Smooth muscle cell (in vitro differentiated cells): ENCODE data around the gene TYK2. TPM values are rescaled to one million over a fixed set of nuclear protein-coding genes. Genes with fewer than 3 reads are reported as not detected.

Experiments used
- DNase-seq: peaks from one replicate; lab custom pipeline; 2025; ENCODE audit not compliant: unreplicated experiment; lab: John Stamatoyannopoulos, UW
- H2AFZ ChIP-seq: fragments of 200-600 bp; sonication (generic); 2 replicates; pipeline ENCODE4 v1.6.0; 2016; ENCODE audit warnings: antibody characterized with exemption, low read depth, mild to moderate bottlenecking
- H3F3A ChIP-seq: fragments of 200-600 bp; sonication (generic); 2 replicates; pipeline ENCODE4 v1.6.0; 2017; ENCODE audit warnings: antibody characterized with exemption, low read depth
- H3K27ac ChIP-seq: fragments of 200-600 bp; sonication (generic); 2 replicates; pipeline ENCODE4 v1.5.1; 2016; ENCODE audit warnings: low read depth, mild to moderate bottlenecking
- H3K27me3 ChIP-seq: fragments of 200-600 bp; sonication (generic); 2 replicates; pipeline ENCODE4 v1.6.1; 2016; ENCODE audit warnings: low read depth, mild to moderate bottlenecking
- H3K36me3 ChIP-seq: fragments of 200-600 bp; sonication (generic); 2 replicates; pipeline ENCODE4 v1.5.1; 2016; ENCODE audit warnings: low read depth
- H3K4me1 ChIP-seq: fragments of 200-600 bp; sonication (generic); 2 replicates; pipeline ENCODE4 v1.5.1; 2016; ENCODE audit warnings: low read depth
- H3K4me2 ChIP-seq: fragments of 200-600 bp; sonication (generic); 2 replicates; pipeline ENCODE4 v1.6.0; 2016; ENCODE audit warnings: mild to moderate bottlenecking
- H3K4me3 ChIP-seq: fragments of 200-600 bp; sonication (generic); 2 replicates; pipeline ENCODE4 v1.5.1; 2016; ENCODE audit warnings: mild to moderate bottlenecking
- H3K79me2 ChIP-seq: fragments of 200-600 bp; sonication (generic); 2 replicates; pipeline ENCODE4 v1.6.0; 2016; ENCODE audit warnings: low read depth, mild to moderate bottlenecking
- H3K9ac ChIP-seq: fragments of 200-600 bp; sonication (generic); 2 replicates; pipeline ENCODE4 v1.6.0; 2016; ENCODE audit warnings: low read depth
- H3K9me3 ChIP-seq: fragments of 200-600 bp; sonication (generic); replicated peaks from 2 replicates; pipeline ENCODE4 v1.5.1; 2016; ENCODE audit warnings: low read depth
- H4K20me1 ChIP-seq: fragments of 200-600 bp; sonication (generic); 2 replicates; pipeline ENCODE4 v1.6.0; 2016; ENCODE audit warnings: low read depth
- CTCF ChIP-seq: fragments of 200-600 bp; sonication (generic); IDR thresholded peaks from 2 replicates; pipeline ENCODE4 v1.5.1; 2017; ENCODE audit warnings: borderline replicate concordance, mild to moderate bottlenecking, antibody characterized with exemption; ENCODE audit not compliant: insufficient read depth, poor library complexity, severe bottlenecking
- WGBS: methylation state at CpG from one replicate; pipeline ENCODE4 v1.1.7; 2016; ENCODE audit warnings: low lambda C conversion rate; 5-methylcytosine and 5-hydroxymethylcytosine counted together
- polyA plus RNA-seq: library from polyadenylated mRNA; unstranded; fragments of >200 nt; fragmentation: Nextera tagmentation; extraction: Ambion mirVana; gene quantifications from 2 replicates; pipeline ENCODE4 v1.2.1, GENCODE V29; 2016
- total RNA-seq: library from RNA; depleted of rRNA; stranded (reverse); fragments of >200 nt; gene quantifications from 2 replicates; pipeline ENCODE4 v1.2.3, GENCODE V29; 2014

TYK2 gene
- total and polyA plus RNA-seq, 2 experiments from 2014 or later: 53.1 to 98.4 TPM

- no peak overlapping the region for H3K27ac ChIP-seq
- WGBS: 95% methylated on average over 18 of the region's 23 CpGs
- no peaks in the 10 kb centered on the region for H3F3A ChIP-seq
- H4K20me1 ChIP-seq: peaks cover 14% of the 10 kb centered on the region
- no peak overlapping the region for H3K4me3 ChIP-seq
- no peak for DNase-seq
- no peak overlapping the region for H2AFZ ChIP-seq
- H3K36me3 ChIP-seq: no peaks in the 10 kb centered on the region
- no peak overlapping the region for H3K9ac ChIP-seq
- H3K4me2 ChIP-seq: no peak overlapping the region
- no peaks in the 10 kb centered on the region for H3K79me2 ChIP-seq
- no peak for TF ChIP-seq CTCF
- H3K9me3 ChIP-seq: no peaks in the 10 kb centered on the region
- no peaks in the 10 kb centered on the region for H3K27me3 ChIP-seq
- H3K4me1 ChIP-seq: no peaks in the 10 kb centered on the region
Observed at GRCh38 chr19:10365518-10365917, 14.9 kb downstream of the TYK2 start.

- H3K79me2 ChIP-seq: no peaks in the 10 kb centered on the region
- H3K4me2 ChIP-seq: no peak overlapping the region
- peaks cover 14% of the 10 kb centered on the region for H4K20me1 ChIP-seq
- no peak overlapping the region for H2AFZ ChIP-seq
- H3K27me3 ChIP-seq: no peaks in the 10 kb centered on the region
- no peaks in the 10 kb centered on the region for H3K4me1 ChIP-seq
- H3K4me3 ChIP-seq: no peak overlapping the region
- no peak overlapping the region for H3K27ac ChIP-seq
- no peak overlapping the region for H3K9ac ChIP-seq
- H3K9me3 ChIP-seq: no peaks in the 10 kb centered on the region
- H3F3A ChIP-seq: no peaks in the 10 kb centered on the region
- DNase-seq: no peak
- 97% methylated on average over 17 of the region's 19 CpGs for WGBS
- H3K36me3 ChIP-seq: no peaks in the 10 kb centered on the region
- TF ChIP-seq CTCF: no peak
Observed at GRCh38 chr19:10364644-10365043, 15.7 kb downstream of the TYK2 start.

GRCh38 chr19:10363789-10364281, 16.5 kb downstream of the TYK2 start:
- no peaks in the 10 kb centered on the region for H3K9me3 ChIP-seq
- no peak overlapping the region for H3K9ac ChIP-seq
- no peaks in the 10 kb centered on the region for H3F3A ChIP-seq
- H3K79me2 ChIP-seq: no peaks in the 10 kb centered on the region
- H3K4me2 ChIP-seq: no peak overlapping the region
- no peaks in the 10 kb centered on the region for H3K36me3 ChIP-seq
- no peak overlapping the region for H2AFZ ChIP-seq
- no peak overlapping the region for H3K27ac ChIP-seq
- no peak overlapping the region for H3K4me3 ChIP-seq
- no peak for DNase-seq
- no peaks in the 10 kb centered on the region for H3K27me3 ChIP-seq
- TF ChIP-seq CTCF: no peak
- peaks cover 14% of the 10 kb centered on the region for H4K20me1 ChIP-seq
- 86% methylated on average over 12 of the region's 12 CpGs for WGBS
- H3K4me1 ChIP-seq: no peaks in the 10 kb centered on the region

GRCh38 chr19:10362259-10362658, 18.1 kb downstream of the TYK2 start:
- Histone ChIP-seq H3K4me2 (no peak overlapping the region), H3K4me1 (no peaks in the 10 kb centered on the region), H3K9ac (no peak overlapping the region), H2AFZ (no peak overlapping the region), H3K9me3 (no peaks in the 10 kb centered on the region), H3K27me3 (no peaks in the 10 kb centered on the region), H3K36me3 (no peaks in the 10 kb centered on the region), H3K4me3 (no peak overlapping the region), H3F3A (no peaks in the 10 kb centered on the region), H3K27ac (no peak overlapping the region), H3K79me2 (no peaks in the 10 kb centered on the region), H4K20me1 (peaks cover 14% of the 10 kb centered on the region)
- no peak for TF ChIP-seq CTCF
- WGBS: 96% methylated on average over 18 of the region's 18 CpGs
- no peak for DNase-seq
